Activated naive CD8-positive, alpha-beta T cell treated with anti-CD3 and anti-CD28 coated beads for 36 hours (primary cell): ENCODE results near the gene LTBR. TPM values are rescaled to one million over a fixed set of nuclear protein-coding genes. Genes with fewer than 3 reads are reported as not detected.
A peak's percentile ranks its signal among the peaks of the same experiment; 100 is the strongest.
"Not testable (repeated sequence)": the region's sequence is repeated elsewhere in the genome, so short reads cannot be mapped to it uniquely, and the experiment has no call there.

ENCODE experiments used
- DNase-seq: peaks from one replicate; pipeline ENCODE4 v3.0.0; 2021
- H3K27ac Mint-ChIP-seq: one replicate; pipeline ENCODE4 v1.8.0; 2022; ENCODE audit warnings: mild to moderate bottlenecking, moderate library complexity, mixed read lengths
- H3K27me3 Mint-ChIP-seq: one replicate; pipeline ENCODE4 v1.8.0; 2022; ENCODE audit warnings: mild to moderate bottlenecking, mixed read lengths
- H3K36me3 Mint-ChIP-seq: one replicate; pipeline ENCODE4 v1.8.0; 2021; ENCODE audit warnings: mild to moderate bottlenecking, mixed read lengths
- H3K4me1 Mint-ChIP-seq: one replicate; pipeline ENCODE4 v1.8.0; 2021; ENCODE audit warnings: mixed read lengths
- H3K4me3 Mint-ChIP-seq: one replicate; pipeline ENCODE4 v1.8.0; 2022; ENCODE audit warnings: mild to moderate bottlenecking, moderate library complexity, mixed read lengths
- H3K9me3 Mint-ChIP-seq: one replicate; pipeline ENCODE4 v1.8.0; 2022; ENCODE audit warnings: mixed read lengths
- total RNA-seq, 2 experiments: library from RNA; stranded (reverse); gene quantifications; one replicate each; pipeline ENCODE4 v1.2.3, GENCODE V29; 2021

The LTBR gene
- total RNA-seq: 1 to 10 TPM; 1.1 to 1.5 TPM

DNA sequence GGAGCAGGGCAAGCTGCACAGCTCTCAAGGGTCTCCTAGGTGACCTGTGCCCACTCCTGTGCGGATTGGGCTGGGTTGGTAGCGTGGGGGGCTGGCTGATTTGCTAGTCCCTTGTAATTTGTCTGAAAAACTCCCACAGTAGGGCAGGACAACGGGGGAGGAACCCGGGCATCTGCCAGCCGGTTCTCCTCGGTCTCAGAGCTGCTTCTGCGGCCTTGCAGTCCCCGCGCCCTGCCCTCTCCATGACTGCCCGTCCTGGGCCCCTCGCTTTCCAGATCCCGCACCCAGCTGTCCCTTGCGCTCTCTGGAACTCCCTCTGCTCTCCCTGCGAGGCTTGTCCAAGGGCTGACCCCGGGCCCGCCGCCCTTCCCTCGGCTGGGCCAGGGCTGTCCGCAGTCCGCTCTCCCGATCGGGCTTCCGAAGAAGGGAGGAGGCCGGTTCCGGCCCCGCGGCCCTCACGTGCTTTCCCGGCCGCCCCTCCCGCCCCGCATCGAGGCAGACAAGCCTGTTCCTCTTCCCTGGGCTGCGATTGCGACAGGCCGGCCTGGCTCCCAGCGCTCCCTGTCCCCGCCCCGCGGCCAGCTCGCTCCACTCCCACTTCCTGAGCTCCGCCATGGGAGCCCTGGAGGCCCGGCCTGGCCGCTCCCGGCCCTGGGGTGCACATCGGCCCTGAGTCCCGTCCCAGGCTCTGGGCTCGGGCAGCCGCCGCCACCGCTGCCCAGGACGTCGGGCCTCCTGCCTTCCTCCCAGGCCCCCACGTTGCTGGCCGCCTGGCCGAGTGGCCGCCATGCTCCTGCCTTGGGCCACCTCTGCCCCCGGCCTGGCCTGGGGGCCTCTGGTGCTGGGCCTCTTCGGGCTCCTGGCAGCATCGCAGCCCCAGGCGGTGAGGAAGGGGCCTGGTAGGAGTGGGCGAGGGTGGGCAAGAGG, at the start of gene LTBR:
Gene LTBR, plus strand, starts transcription at position 591 of the 927 bp plus-strand sequence. Its CDS starts 197 bp downstream, at position 788.
- Mint-ChIP-seq H3K27ac (peak within 1 kb of the TSS; percentile 65), H3K36me3 (no peaks in the 10 kb centered on the region), H3K9me3 (no peaks in the 10 kb centered on the region), H3K4me3 (peak within 1 kb of the TSS; percentile 37), H3K4me1 (peaks cover 3% of the 10 kb centered on the region), H3K27me3 (peaks cover 15% of the 10 kb centered on the region)
- no peak for DNase-seq

DNA sequence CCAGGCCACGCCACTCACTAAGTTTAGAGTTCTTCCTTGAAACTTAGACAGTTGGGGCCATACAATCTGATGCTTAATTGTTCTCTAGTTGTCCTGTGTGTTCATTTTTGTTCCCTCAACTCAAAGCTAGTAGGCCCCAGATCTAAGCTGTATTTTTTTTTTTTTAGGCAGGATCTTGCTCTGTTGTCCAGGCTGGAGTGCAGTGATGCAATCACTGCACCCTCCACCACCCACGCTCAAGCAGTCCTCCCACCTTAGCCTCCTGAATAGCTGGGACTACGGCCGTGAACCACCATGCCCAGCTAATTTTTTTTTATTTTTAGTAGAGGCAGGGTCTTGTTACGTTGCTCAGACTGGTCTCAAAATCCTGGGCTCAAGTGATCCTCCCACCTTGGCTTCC, 49.6 kb upstream of the LTBR start:
- Mint-ChIP-seq H3K9me3 (no peaks in the 10 kb centered on the region), H3K27me3 (no peaks in the 10 kb centered on the region), H3K4me3 (peak overlapping the region; percentile 59), H3K36me3 (peaks cover 42% of the 10 kb centered on the region), H3K27ac (peak overlapping the region; percentile 76), H3K4me1 (peaks cover 52% of the 10 kb centered on the region)
- no peak for DNase-seq

DNA sequence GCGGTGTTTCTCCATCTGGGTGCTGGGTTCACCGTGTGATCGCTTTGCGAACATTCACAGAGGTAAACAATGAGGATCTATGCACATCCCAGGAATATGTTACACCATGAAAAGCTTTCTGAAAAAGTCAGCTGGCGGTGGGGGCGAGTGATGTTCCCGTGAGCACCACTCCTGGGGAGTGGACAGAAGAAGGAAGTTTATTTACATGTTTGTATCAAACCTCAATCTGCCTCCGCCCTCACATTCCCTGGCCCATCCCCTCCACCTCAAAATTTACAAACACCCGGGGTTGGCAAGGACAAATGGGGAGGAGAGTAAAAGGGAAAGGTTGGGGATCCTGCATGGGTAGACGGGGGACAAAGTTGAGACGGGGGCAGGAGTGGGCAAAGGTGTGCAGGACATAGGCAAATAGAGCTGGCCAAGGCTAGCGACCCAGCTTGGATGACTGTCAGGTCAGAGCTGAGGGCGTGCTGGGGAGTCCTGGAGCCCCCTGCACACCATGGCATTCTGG, 49.0 kb upstream of the LTBR start:
- peaks cover 52% of the 10 kb centered on the region for H3K4me1 Mint-ChIP-seq

DNA sequence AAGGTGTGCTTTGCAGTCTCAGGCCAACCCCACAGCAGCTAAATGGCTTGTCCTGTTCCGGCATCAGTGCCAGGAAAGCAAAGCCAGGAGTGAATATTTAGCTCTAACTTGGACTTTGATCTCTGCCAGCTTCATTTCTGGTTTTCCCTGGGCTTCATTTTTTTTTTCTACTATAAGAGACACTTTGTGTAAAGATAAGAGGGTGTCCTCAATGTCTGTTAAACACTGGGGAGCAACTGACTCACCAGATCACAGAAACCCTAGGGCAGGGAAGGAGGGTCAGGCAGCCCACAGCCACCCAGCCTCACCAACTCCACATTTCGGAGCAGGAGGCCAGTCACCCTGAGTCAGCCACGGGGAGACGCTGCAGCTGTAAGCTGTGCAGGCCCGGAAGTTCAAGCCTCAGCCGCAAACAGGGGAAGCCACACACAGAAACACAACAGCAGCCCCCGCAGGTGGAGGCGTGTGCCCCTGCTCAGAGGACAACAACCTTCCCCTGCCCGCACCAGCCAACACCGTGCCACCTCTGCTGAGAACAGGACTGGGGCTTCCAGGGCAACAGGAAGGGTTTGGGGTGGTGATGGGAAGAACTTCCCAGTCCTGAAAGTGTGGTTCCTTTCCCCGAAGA, 48.4 kb upstream of the LTBR start:
- Mint-ChIP-seq H3K4me1 (peaks cover 49% of the 10 kb centered on the region), H3K9me3 (no peaks in the 10 kb centered on the region), H3K27ac (no peak overlapping the region)

More for the DNA sequence above, 49.0 kb upstream of the LTBR start:
- no peak for DNase-seq
- Mint-ChIP-seq H3K27me3 (no peaks in the 10 kb centered on the region), H3K36me3 (peaks cover 38% of the 10 kb centered on the region), H3K27ac (no peak overlapping the region), H3K9me3 (no peaks in the 10 kb centered on the region), H3K4me3 (no peak overlapping the region)

DNA sequence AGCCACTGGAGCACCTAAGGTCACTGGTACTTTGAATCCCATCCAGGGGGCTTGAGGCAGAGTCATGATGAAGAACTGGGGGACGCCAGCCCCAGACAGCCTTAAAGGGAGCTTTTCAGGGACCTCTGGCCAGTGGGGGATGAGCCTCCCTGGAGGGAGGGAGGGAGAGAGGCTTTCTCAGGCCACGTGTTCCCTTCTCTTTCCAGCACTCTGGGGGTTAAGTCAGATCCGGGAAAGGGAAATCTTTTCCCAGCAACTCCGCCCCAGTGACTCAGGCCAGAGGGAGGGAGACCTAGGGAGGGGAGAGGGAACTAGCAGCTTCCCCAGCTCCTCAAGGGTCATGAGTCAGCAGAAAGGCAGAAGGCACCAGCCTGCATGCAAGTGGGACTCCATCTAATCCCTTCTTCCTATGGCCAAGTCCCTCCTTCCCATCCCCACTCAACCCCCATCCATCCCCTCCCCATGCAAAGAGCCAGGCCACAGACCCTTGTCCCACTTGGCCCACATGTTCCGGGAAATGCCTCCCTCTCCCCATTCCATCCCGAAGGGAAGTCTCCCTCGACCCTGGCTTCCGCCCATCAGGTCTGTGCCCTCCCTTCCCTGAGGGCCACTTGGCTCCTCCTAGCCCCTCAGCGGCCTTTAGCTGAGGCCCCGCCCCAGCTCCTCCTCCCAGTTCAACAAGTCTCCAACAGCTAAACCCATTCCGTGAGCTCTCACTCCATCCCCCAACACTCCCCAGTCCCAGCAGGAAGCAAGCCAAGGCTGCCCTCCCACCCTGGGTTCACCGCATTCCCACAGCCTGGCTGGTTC, 47.7 kb upstream of the LTBR start:
- no peak overlapping the region for H3K4me3 Mint-ChIP-seq
- H3K27ac Mint-ChIP-seq: no peak overlapping the region
- peak; percentile 71 for DNase-seq
- H3K9me3 Mint-ChIP-seq: no peaks in the 10 kb centered on the region
- H3K27me3 Mint-ChIP-seq: no peaks in the 10 kb centered on the region
- peaks cover 33% of the 10 kb centered on the region for H3K36me3 Mint-ChIP-seq
- peaks cover 48% of the 10 kb centered on the region for H3K4me1 Mint-ChIP-seq

More for the DNA sequence above, 48.4 kb upstream of the LTBR start:
- Mint-ChIP-seq H3K27me3 (no peaks in the 10 kb centered on the region), H3K36me3 (peaks cover 34% of the 10 kb centered on the region), H3K4me3 (no peak overlapping the region)
- peak; percentile 89 for DNase-seq

DNA sequence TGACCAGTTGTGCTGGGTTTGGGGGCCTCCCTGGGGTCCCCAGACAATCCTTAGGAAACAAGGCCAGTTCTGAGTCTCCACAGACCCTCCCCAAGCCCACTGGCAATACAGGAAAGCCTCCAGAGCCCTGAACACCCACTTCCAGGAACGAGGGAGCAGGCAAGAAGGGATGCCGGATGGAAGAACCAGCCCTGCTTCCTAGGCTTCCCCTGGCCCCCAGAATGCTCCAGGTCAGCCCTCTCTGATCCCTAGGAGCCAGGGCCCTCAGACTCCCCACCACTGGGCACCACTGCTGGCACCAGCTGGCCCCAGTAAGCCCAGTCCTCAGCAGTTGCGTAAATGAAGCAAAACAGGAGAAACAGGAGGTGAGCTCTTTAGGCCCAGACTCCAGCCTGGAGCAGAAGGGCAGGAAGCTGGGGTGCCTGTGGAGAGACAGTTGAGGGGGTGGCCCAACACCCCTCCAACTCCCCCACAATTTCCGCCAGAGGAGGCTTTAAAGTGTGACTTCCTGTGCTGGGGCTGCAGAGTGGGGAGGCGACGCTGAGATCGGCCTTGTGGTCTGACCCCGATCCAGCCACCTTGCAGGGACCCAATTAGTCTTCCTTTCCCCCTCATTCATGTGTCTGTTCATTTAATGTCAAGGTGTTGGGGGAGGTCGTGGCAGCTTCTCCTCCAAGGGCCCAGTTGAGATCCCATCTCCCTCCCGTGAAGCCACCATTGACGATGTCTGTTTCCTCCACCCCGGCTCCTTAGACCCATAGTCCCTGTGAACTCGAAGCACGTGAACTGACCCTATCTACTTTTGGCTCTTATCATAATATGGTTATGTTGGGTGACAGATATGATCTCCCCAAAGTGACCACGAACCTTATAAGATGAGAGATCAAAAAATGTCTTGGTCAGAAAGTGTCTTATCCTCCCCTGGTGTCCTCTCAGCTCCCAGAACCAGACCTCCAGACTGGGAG, 46.8 kb upstream of the LTBR start:
- Mint-ChIP-seq H3K4me3 (no peak overlapping the region), H3K4me1 (peaks cover 47% of the 10 kb centered on the region), H3K27me3 (no peaks in the 10 kb centered on the region), H3K9me3 (no peaks in the 10 kb centered on the region), H3K36me3 (peaks cover 30% of the 10 kb centered on the region), H3K27ac (no peak overlapping the region)
- DNase-seq: peak; percentile 61

DNA sequence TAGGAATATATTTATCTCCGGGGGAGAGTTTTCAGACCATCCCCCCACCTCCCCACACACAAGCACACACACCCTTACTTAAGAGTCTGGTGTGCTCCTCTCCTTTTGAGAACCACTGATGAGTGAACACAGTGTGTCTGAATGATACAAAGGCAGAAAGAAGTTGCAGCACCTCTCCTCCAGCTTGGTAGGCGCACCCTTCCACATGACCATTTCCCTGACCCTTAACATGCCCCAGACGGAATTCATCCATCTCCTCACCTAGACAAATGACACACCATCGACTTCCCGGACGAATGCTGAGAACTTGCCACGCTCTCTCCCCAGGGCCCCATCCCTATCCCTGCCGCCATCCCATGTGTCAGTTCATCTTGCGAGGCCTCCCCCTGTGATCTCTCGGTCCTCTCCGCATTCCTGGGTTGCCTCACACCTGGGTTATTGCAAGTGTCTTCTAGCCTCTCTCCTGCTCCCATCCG, 46.0 kb upstream of the LTBR start:
- DNase-seq: no peak

DNA sequence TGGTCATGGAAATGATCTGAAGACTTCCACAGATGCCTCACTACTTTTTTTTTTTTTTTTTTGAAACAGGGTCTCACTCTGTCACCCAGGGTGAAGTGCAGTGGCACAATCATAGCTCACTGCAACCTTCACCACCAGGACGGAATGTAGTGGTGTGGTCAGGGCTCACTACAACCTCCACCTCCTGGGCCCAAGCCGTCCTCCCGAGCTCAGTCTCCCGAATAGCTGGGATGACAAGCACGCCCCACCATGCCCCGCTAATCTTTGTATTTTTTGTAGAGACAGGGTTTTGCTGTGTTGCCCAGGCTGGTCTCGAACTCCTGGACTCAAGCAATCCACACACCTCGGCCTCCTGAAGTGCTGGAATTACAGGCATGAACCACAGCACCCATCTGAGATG, 45.4 kb upstream of the LTBR start:
- H3K27ac Mint-ChIP-seq: not testable (repeated sequence)

More for the DNA sequence above, 46.0 kb upstream of the LTBR start:
- peaks cover 24% of the 10 kb centered on the region for H3K36me3 Mint-ChIP-seq
- no peak overlapping the region for H3K4me3 Mint-ChIP-seq
- H3K27me3 Mint-ChIP-seq: no peaks in the 10 kb centered on the region
- H3K9me3 Mint-ChIP-seq: no peaks in the 10 kb centered on the region
- peaks cover 47% of the 10 kb centered on the region for H3K4me1 Mint-ChIP-seq
- H3K27ac Mint-ChIP-seq: no peak overlapping the region

DNA sequence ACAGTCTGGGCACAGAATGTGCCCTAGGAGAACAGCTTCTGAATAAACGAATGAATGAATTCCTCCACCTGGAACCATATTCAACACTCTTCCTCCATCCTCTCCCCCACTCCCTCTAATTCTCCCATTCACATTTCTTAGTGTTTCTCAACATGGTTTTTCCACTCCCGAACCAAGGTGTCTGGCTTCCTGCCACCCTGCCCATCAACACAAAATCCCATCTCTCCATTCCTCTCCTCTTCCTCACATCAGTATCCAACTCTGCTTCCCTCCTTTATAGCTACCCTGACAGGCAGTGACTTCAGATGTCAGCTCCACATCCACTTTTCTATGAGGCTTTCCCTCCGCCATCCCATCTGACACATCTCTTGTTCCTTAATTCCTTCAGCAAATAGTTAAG, 45.0 kb upstream of the LTBR start:
- H3K4me1 Mint-ChIP-seq: peaks cover 43% of the 10 kb centered on the region
- H3K9me3 Mint-ChIP-seq: no peaks in the 10 kb centered on the region
- DNase-seq: no peak
- H3K27me3 Mint-ChIP-seq: no peaks in the 10 kb centered on the region
- no peak overlapping the region for H3K4me3 Mint-ChIP-seq
- peaks cover 16% of the 10 kb centered on the region for H3K36me3 Mint-ChIP-seq
- no peak overlapping the region for H3K27ac Mint-ChIP-seq

More for the DNA sequence above, 45.4 kb upstream of the LTBR start:
- not testable (repeated sequence) for H3K27me3 Mint-ChIP-seq, H3K4me3 Mint-ChIP-seq, H3K9me3 Mint-ChIP-seq
- DNase-seq: peak; percentile 22
- peaks cover 47% of the 10 kb centered on the region for H3K4me1 Mint-ChIP-seq
- peaks cover 19% of the 10 kb centered on the region for H3K36me3 Mint-ChIP-seq

DNA sequence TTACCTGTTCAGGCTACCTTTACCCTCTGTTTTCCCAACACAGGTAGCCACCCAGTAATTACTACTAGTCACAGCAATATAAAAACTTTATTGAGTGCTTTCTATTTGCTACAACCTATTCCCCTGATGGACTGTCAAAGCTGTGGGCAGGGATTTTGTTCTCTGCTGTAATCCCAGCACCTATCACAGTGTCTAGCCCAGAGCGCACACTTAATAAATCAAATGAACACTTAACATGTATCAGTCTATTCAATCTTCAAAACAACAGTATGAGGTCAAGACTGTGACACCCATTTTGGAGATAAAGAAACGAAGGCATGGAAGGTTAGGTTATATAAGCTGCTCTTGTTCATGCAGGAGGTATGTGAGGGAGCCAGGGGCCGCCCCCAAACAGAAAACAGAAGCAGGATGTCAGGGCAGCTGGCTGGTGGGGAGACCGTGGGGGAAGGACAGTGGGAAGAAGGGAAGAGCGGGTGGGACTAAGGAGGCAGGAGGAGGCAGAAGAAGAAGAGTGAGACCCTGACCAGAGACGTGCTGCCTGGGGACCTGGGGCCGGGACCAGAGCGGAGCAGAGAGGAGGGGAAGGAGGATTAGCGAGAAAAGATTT, 43.8 kb upstream of the LTBR start:
- DNase-seq: no peak
- H3K27ac Mint-ChIP-seq: no peak overlapping the region
- H3K9me3 Mint-ChIP-seq: no peaks in the 10 kb centered on the region
- H3K4me3 Mint-ChIP-seq: no peak overlapping the region
- H3K4me1 Mint-ChIP-seq: peaks cover 33% of the 10 kb centered on the region
- peaks cover 8% of the 10 kb centered on the region for H3K36me3 Mint-ChIP-seq
- no peaks in the 10 kb centered on the region for H3K27me3 Mint-ChIP-seq

DNA sequence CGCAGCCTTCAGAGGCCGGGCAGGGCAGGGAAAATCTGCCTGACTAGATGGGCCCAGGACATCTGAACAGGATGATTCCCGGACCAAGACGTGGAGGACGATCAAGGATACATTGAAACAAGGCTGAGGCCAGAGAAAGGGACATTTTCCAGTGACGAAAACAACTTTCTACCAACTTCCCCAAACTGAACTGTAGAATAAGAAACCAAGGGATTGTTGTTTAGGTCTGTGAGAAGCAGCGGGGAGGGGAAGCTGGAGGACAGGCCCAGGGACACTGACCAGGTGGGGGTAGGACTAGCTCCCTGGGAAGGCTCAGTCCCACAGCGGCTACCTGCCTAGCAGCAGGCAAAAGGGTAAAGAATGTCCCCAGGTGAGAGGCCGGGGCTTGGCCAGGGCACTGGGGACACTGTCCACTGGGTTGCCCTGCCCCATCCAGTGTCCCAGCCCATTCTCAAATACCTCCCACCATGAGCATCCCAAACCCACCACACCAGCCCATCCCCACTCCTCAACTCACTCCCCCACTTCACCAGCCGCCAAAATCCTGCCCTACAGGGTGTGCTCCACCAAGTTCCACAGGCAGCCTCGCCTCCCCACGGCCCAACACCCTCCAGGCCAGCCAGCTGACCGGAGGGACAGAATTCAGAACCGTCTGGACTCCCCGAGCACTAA, 43.1 kb upstream of the LTBR start:
- no peak overlapping the region for H3K27ac Mint-ChIP-seq
- H3K36me3 Mint-ChIP-seq: peaks cover 8% of the 10 kb centered on the region
- no peak overlapping the region for H3K4me3 Mint-ChIP-seq
- DNase-seq: no peak
- no peaks in the 10 kb centered on the region for H3K27me3 Mint-ChIP-seq
- H3K4me1 Mint-ChIP-seq: peaks cover 33% of the 10 kb centered on the region
- H3K9me3 Mint-ChIP-seq: no peaks in the 10 kb centered on the region

DNA sequence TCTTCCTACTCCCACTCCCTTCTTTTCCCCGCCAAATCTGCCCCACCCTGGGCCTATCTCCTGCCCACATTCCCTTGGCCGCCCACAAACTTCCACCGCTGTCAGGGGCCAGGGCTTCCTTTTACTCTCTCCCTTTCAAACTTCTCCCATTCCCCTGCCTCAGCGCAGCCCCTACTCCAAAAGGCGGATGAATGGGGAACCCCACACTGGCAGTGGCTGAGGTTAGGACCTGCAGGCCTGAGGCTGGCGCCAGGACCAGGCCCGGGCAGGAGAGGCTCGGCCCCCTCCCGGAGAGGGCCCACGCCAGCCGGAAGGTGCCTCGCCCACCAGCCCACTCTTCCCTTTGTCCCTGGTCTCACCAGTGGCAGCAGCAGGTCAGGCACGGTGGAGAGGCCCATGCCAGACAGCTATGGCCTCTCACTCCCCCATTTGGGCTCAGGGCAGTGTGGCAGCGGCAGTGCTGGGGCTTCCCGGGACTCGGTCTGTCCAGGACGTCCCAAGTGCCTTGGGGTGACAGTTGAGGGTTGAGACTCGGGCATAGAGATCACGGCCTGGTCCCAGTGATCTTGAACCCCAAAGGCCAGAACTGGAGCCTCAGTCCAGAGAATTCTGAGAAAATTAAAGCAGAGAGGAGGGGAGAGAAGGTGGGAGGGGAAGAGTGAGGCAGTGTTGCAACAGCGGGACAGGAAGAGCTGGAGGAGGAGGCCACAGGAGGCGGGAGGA, 42.4 kb upstream of the LTBR start, which contains the start of gene TNFRSF1A:
Gene TNFRSF1A, minus strand, starts transcription at position 660 of the 723 bp plus-strand sequence. Its CDS starts 262 bp downstream, at position 398.
- Mint-ChIP-seq H3K9me3 (no peaks in the 10 kb centered on the region), H3K4me3 (peak within 1 kb of the TSS; percentile 49), H3K36me3 (peaks cover 5% of the 10 kb centered on the region), H3K27me3 (no peaks in the 10 kb centered on the region), H3K27ac (no peak within 1 kb of the TSS), H3K4me1 (peaks cover 30% of the 10 kb centered on the region)
- peak; percentile 48 for DNase-seq
